ENCODE measurements around the gene SDK1. TPM values are rescaled to one million over a fixed set of nuclear protein-coding genes. Genes with fewer than 3 reads are reported as not detected.

The SDK1 gene
- total RNA-seq, 2 experiments from 2014 or later, result 0.19 to 0.36 TPM

DNA sequence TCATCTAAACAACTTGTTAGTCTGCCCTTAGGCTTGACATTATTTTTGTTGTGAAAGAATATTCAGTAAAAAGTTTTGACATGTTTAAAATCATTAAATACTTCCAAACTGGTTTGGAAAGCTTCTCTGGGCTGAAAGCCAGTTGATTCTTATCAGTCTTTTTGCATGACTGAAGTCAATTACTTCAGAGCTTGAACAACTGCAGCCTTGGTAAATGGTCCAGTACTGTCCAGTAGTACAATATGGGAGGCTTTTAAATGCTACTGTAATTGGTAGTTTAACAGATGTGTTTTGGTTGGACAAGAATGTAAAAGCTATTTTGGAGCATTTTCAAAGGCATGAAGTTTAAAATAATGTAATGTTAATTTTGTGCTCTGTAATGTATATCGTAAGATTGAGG, 103.4 kb downstream of the SDK1 start:
- no peaks in the 10 kb centered on the region for H3K36me3 ChIP-seq (ENCODE audit: insufficient read depth, low read length)
- no peaks in the 10 kb centered on the region for H3K9me2 ChIP-seq (ENCODE audit: insufficient read depth, low read length)
- TF ChIP-seq EZH2phosphoT487 (IDR thresholded peaks at IDR 0.05; ENCODE audit: borderline replicate concordance, low read depth, low read length), result no peak
- TF ChIP-seq, protein P1, sequence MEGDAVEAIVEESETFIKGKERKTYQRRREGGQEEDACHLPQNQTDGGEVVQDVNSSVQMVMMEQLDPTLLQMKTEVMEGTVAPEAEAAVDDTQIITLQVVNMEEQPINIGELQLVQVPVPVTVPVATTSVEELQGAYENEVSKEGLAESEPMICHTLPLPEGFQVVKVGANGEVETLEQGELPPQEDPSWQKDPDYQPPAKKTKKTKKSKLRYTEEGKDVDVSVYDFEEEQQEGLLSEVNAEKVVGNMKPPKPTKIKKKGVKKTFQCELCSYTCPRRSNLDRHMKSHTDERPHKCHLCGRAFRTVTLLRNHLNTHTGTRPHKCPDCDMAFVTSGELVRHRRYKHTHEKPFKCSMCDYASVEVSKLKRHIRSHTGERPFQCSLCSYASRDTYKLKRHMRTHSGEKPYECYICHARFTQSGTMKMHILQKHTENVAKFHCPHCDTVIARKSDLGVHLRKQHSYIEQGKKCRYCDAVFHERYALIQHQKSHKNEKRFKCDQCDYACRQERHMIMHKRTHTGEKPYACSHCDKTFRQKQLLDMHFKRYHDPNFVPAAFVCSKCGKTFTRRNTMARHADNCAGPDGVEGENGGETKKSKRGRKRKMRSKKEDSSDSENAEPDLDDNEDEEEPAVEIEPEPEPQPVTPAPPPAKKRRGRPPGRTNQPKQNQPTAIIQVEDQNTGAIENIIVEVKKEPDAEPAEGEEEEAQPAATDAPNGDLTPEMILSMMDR (conservative IDR thresholded peaks at IDR 0.05; ENCODE audit: low read length), result no peak
- no peak for DNase-seq (ENCODE audit: low spot score)
- H4K20me1 ChIP-seq (ENCODE audit: insufficient read depth, low read length), result no peaks in the 10 kb centered on the region
- no peak overlapping the region for H3K27ac ChIP-seq (ENCODE audit: low read depth, low read length, poor library complexity, severe bottlenecking)
- H3K79me2 ChIP-seq (ENCODE audit: insufficient read depth, low read depth, low read length), result no peaks in the 10 kb centered on the region
- peak overlapping the region; percentile 1; the same call in 1 of the 2 replicates for H3K4me2 ChIP-seq (ENCODE audit: low read length)
- H3K4me3 ChIP-seq (ENCODE audit: low read depth, low read length, poor library complexity, severe bottlenecking), result no peak overlapping the region
- H2AFZ ChIP-seq (ENCODE audit: low read length), result no peak overlapping the region
- ChIA-PET CTCF (ENCODE audit: unreplicated experiment) (no interaction called here), POLR2A (no interaction called here)
- intact Hi-C loops (cut with micrococcal nuclease; ENCODE audit: unreplicated experiment), result no loop called here
- no TSS peak for BruUV-seq (replicated peaks)
- H3K9me3 ChIP-seq (ENCODE audit: low read length), result no peaks in the 10 kb centered on the region
- H3K4me1 ChIP-seq (ENCODE audit: insufficient read depth, low read length, poor library complexity, severe bottlenecking), result no peaks in the 10 kb centered on the region

DNA sequence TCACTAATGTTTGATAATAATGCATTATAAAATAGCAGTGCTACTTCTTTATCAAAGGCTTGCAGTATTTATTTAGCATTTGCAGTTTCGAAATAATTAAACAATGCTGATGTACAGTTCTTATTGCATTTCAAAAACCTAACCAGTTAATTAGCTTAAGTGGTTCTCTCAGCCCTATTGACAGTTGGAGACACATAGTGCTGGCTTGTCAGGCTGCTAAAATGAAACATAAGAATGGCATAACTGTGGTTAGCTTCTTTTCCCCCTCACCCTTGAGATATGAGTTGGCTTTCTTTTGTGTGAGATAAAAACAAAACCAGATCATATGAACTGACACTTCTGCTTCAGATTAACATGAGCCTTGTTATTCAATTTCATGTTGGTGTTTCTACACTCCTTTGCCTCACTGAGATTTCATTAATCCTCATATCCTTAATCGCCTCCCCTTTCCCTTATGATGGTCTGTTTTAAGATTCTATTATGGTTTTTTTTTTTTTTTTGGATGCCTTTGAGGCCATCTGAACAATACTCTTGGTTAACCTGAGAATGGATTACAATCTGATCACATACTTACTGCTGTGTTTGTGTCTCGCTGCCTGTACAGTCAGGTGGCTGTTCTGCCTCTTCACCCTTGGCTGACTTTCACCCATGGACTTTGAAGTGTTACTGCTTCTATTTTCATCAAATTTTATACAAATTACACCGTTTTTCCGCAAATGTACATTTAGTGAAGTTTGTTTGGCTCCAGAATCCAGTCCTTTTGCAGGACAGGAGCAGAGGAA, 108.0 kb downstream of the SDK1 start:
- no peak for DNase-seq (ENCODE audit: low spot score)

More for the DNA sequence above, 108.0 kb downstream of the SDK1 start:
- Histone ChIP-seq H3K79me2 (ENCODE audit: insufficient read depth, low read depth, low read length) (no peaks in the 10 kb centered on the region), H3K36me3 (ENCODE audit: insufficient read depth, low read length) (no peaks in the 10 kb centered on the region), H4K20me1 (ENCODE audit: insufficient read depth, low read length) (no peaks in the 10 kb centered on the region), H3K9me2 (ENCODE audit: insufficient read depth, low read length) (no peaks in the 10 kb centered on the region), H3K27ac (ENCODE audit: low read depth, low read length, poor library complexity, severe bottlenecking) (no peak overlapping the region), H3K9me3 (ENCODE audit: low read length) (no peaks in the 10 kb centered on the region), H3K4me2 (ENCODE audit: low read length) (peak overlapping the region; percentile 35; the same call in 1 of the 2 replicates), H3K4me3 (ENCODE audit: low read depth, low read length, poor library complexity, severe bottlenecking) (no peak overlapping the region), H3K4me1 (ENCODE audit: insufficient read depth, low read length, poor library complexity, severe bottlenecking) (no peaks in the 10 kb centered on the region), H2AFZ (ENCODE audit: low read length) (no peak overlapping the region)
- ChIA-PET CTCF (ENCODE audit: unreplicated experiment) (no interaction called here), POLR2A (interaction anchor here (0.7 kb wide), 1 partner anchor 614 kb away, joined by 6 read pairs; no protein-coding TSS in a partner anchor)
- intact Hi-C loops (cut with micrococcal nuclease; ENCODE audit: unreplicated experiment), result no loop called here
- BruUV-seq (replicated peaks), result no TSS peak
- TF ChIP-seq, protein P1 (conservative IDR thresholded peaks at IDR 0.05; ENCODE audit: low read length), result no peak
- no peak for TF ChIP-seq EZH2phosphoT487 (IDR thresholded peaks at IDR 0.05; ENCODE audit: borderline replicate concordance, low read depth, low read length)

Measured in OCI-LY7 (cell line).